ENCODE results near the gene ZNF566.

DNA sequence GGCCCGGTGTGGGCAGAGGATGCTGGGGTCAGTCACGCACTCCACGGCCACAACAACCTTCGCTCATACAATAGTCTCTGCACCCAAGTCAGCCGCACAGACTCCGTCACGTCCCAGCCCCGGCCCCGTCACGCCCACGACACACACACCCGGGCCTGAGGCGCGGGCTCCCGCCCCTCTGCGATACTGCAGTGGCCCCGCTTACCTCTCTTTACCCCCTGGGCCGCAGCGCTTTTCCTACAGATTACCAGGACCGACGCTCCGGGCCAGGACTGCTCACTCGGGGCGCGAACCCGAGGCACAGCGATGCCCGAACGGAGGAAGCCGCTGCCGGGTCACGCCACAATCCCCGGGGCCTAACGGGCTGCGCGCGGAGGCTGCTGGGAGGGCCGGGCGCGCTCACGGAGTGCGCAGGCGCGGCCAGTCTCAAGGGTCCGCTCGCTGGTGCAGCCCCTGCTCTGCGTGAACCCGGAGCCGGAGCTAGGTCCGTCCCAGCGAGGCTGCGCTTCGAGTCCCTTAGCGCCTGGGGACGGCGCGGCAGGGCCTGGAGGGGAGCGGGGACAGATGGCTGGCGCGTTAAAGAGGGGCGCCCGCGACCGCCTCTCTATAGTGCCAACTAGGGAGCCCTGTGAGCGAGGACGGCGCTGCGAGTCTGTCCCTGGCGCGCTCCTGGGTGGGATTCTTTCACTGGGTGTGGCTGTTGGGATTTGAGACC, 70.9 kb downstream of the ZNF566 start, which contains the start of gene ZFP82:
- TF ChIP-seq, protein P1, sequence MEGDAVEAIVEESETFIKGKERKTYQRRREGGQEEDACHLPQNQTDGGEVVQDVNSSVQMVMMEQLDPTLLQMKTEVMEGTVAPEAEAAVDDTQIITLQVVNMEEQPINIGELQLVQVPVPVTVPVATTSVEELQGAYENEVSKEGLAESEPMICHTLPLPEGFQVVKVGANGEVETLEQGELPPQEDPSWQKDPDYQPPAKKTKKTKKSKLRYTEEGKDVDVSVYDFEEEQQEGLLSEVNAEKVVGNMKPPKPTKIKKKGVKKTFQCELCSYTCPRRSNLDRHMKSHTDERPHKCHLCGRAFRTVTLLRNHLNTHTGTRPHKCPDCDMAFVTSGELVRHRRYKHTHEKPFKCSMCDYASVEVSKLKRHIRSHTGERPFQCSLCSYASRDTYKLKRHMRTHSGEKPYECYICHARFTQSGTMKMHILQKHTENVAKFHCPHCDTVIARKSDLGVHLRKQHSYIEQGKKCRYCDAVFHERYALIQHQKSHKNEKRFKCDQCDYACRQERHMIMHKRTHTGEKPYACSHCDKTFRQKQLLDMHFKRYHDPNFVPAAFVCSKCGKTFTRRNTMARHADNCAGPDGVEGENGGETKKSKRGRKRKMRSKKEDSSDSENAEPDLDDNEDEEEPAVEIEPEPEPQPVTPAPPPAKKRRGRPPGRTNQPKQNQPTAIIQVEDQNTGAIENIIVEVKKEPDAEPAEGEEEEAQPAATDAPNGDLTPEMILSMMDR (IDR thresholded peaks at IDR 0.05; ENCODE audit: low read length) = no peak
- no peak for TF ChIP-seq EZH2 (IDR thresholded peaks at IDR 0.05; ENCODE audit: borderline replicate concordance, low read length)

Measured in OCI-LY1 (cell line).